Measurements from ENCODE around the gene BARHL1.

DNA sequence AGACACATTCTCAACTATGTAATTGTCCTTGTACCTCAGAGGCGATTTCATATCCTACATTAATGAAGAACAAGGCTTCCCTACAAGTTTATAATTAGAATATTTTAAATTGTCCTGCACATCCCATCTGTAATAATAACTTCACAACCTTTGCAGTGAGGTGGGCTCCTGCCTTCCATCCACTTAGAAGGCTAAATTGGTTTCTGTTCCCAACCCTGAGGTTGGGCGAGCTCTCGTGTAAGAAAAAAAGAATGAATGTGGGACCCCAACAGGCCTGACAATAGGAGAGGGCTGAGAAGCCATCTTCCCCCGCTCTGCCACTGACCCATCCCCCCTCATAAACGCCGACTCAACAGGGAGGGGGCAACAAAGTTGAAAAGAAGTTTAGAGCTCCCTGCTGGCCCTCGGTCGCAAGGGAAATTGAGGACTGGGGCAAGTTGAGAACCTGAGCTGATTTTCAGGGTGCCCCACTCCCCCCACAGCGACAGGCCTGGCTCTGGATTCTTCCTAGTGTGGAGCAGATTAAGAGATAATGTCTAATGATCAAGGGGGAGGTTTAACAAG, 9.4 kb downstream of the BARHL1 start:
- TF ChIP-seq, protein P1, sequence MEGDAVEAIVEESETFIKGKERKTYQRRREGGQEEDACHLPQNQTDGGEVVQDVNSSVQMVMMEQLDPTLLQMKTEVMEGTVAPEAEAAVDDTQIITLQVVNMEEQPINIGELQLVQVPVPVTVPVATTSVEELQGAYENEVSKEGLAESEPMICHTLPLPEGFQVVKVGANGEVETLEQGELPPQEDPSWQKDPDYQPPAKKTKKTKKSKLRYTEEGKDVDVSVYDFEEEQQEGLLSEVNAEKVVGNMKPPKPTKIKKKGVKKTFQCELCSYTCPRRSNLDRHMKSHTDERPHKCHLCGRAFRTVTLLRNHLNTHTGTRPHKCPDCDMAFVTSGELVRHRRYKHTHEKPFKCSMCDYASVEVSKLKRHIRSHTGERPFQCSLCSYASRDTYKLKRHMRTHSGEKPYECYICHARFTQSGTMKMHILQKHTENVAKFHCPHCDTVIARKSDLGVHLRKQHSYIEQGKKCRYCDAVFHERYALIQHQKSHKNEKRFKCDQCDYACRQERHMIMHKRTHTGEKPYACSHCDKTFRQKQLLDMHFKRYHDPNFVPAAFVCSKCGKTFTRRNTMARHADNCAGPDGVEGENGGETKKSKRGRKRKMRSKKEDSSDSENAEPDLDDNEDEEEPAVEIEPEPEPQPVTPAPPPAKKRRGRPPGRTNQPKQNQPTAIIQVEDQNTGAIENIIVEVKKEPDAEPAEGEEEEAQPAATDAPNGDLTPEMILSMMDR (IDR thresholded peaks at IDR 0.05; ENCODE audit: poor library complexity, severe bottlenecking), result no peak
- TF ChIP-seq EP300 (conservative IDR thresholded peaks at IDR 0.05; ENCODE audit: poor library complexity, severe bottlenecking) (no peak), POLR2AphosphoS5 (IDR thresholded peaks at IDR 0.05) (no peak), EZH2 (IDR thresholded peaks at IDR 0.05; ENCODE audit: borderline replicate concordance, insufficient read depth, low read length, poor library complexity, severe bottlenecking) (no peak), RAD21 (conservative IDR thresholded peaks at IDR 0.05) (no peak), TAF1 (IDR thresholded peaks at IDR 0.05; ENCODE audit: low read depth) (no peak), MXI1 (conservative IDR thresholded peaks at IDR 0.05; ENCODE audit: poor library complexity, severe bottlenecking) (no peak)

Data from neural cell (in vitro differentiated cells).